ENCODE results near the gene SPAG6.

The SPAG6 gene

GRCh38 chr10:22366435-22366703 lies 21.1 kb downstream of the SPAG6 start:
- ATAC-seq (ENCODE audit: insufficient read depth, low read depth), result no peak
- no peak for TF ChIP-seq CTCF (IDR thresholded peaks at IDR 0.05; ENCODE audit: borderline replicate concordance, extremely low read depth, low read length, poor library complexity, severe bottlenecking)
- no peak for TF ChIP-seq EZH2 (IDR thresholded peaks at IDR 0.05; ENCODE audit: borderline replicate concordance, low read depth, low read length, severe bottlenecking)

GRCh38 chr10:22366771-22367170 lies 21.5 kb downstream of the SPAG6 start:
- no peak overlapping the region for H3K4me2 ChIP-seq (ENCODE audit: insufficient read depth, low read length)
- H3K4me3 ChIP-seq (ENCODE audit: low read depth in 1 of 2, low read length in 2 of 2), result no peak overlapping the region
- no peaks in the 10 kb centered on the region for H3K27me3 ChIP-seq (ENCODE audit: insufficient read depth, low read length, poor library complexity)
- H3K9me3 ChIP-seq (ENCODE audit: insufficient read depth, low read length, severe bottlenecking), result no peaks in the 10 kb centered on the region
- no peak for TF ChIP-seq EZH2 (IDR thresholded peaks at IDR 0.05; ENCODE audit: borderline replicate concordance, low read depth, low read length, severe bottlenecking)
- no peak for TF ChIP-seq CTCF (IDR thresholded peaks at IDR 0.05; ENCODE audit: borderline replicate concordance, extremely low read depth, low read length, poor library complexity, severe bottlenecking)
- no peaks in the 10 kb centered on the region for H3K36me3 ChIP-seq (ENCODE audit: insufficient read depth, low read length)
- H3K4me1 ChIP-seq (ENCODE audit: insufficient read depth, low read length), result peaks cover 15% of the 10 kb centered on the region
- H3K27ac ChIP-seq (ENCODE audit: low read length), result no peak overlapping the region
- no peaks in the 10 kb centered on the region for H3K79me2 ChIP-seq (ENCODE audit: insufficient read depth, low read length)
- DNase-seq (no peak), ATAC-seq (ENCODE audit: insufficient read depth, low read depth) (no peak)
- no peak overlapping the region for H3K9ac ChIP-seq (ENCODE audit: low read depth, low read length)
- H4K20me1 ChIP-seq (ENCODE audit: insufficient read depth, low read length), result no peaks in the 10 kb centered on the region
- no peak overlapping the region for H2AFZ ChIP-seq (ENCODE audit: low read depth, low read length)

More at GRCh38 chr10:22366435-22366703, 21.1 kb downstream of the SPAG6 start:
- no peaks in the 10 kb centered on the region for H4K20me1 ChIP-seq (ENCODE audit: insufficient read depth, low read length)
- DNase-seq, result no peak
- no peaks in the 10 kb centered on the region for H3K9me3 ChIP-seq (ENCODE audit: insufficient read depth, low read length, severe bottlenecking)
- no peaks in the 10 kb centered on the region for H3K36me3 ChIP-seq (ENCODE audit: insufficient read depth, low read length)
- no peak overlapping the region for H3K4me3 ChIP-seq (ENCODE audit: low read depth in 1 of 2, low read length in 2 of 2)
- peaks cover 15% of the 10 kb centered on the region for H3K4me1 ChIP-seq (ENCODE audit: insufficient read depth, low read length)
- no peaks in the 10 kb centered on the region for H3K79me2 ChIP-seq (ENCODE audit: insufficient read depth, low read length)
- no peak overlapping the region for H2AFZ ChIP-seq (ENCODE audit: low read depth, low read length)
- H3K9ac ChIP-seq (ENCODE audit: low read depth, low read length), result no peak overlapping the region
- H3K27me3 ChIP-seq (ENCODE audit: insufficient read depth, low read length, poor library complexity), result no peaks in the 10 kb centered on the region
- H3K27ac ChIP-seq (ENCODE audit: low read length), result no peak overlapping the region
- H3K4me2 ChIP-seq (ENCODE audit: insufficient read depth, low read length), result no peak overlapping the region

- no peak overlapping the region for H3K4me3 ChIP-seq (ENCODE audit: low read depth in 1 of 2, low read length in 2 of 2)
- TF ChIP-seq CTCF (IDR thresholded peaks at IDR 0.05; ENCODE audit: borderline replicate concordance, extremely low read depth, low read length, poor library complexity, severe bottlenecking) (no peak), EZH2 (IDR thresholded peaks at IDR 0.05; ENCODE audit: borderline replicate concordance, low read depth, low read length, severe bottlenecking) (no peak)
- DNase-seq, result no peak
- no peak for ATAC-seq (ENCODE audit: insufficient read depth, low read depth)
- H2AFZ ChIP-seq (ENCODE audit: low read depth, low read length), result no peak overlapping the region
- H3K4me2 ChIP-seq (ENCODE audit: insufficient read depth, low read length), result no peak overlapping the region
- no peak overlapping the region for H3K9ac ChIP-seq (ENCODE audit: low read depth, low read length)
- no peaks in the 10 kb centered on the region for H3K36me3 ChIP-seq (ENCODE audit: insufficient read depth, low read length)
- H3K27ac ChIP-seq (ENCODE audit: low read length), result no peak overlapping the region
- no peaks in the 10 kb centered on the region for H3K79me2 ChIP-seq (ENCODE audit: insufficient read depth, low read length)
- H3K4me1 ChIP-seq (ENCODE audit: insufficient read depth, low read length), result peaks cover 15% of the 10 kb centered on the region
- no peaks in the 10 kb centered on the region for H4K20me1 ChIP-seq (ENCODE audit: insufficient read depth, low read length)
- no peaks in the 10 kb centered on the region for H3K27me3 ChIP-seq (ENCODE audit: insufficient read depth, low read length, poor library complexity)
- H3K9me3 ChIP-seq (ENCODE audit: insufficient read depth, low read length, severe bottlenecking), result no peaks in the 10 kb centered on the region
Observed at GRCh38 chr10:22367471-22367870, 22.2 kb downstream of the SPAG6 start.

GRCh38 chr10:22368402-22368801 lies 23.1 kb downstream of the SPAG6 start:
- no peaks in the 10 kb centered on the region for H3K36me3 ChIP-seq (ENCODE audit: insufficient read depth, low read length)
- no peaks in the 10 kb centered on the region for H3K79me2 ChIP-seq (ENCODE audit: insufficient read depth, low read length)
- DNase-seq (no peak), ATAC-seq (ENCODE audit: insufficient read depth, low read depth) (no peak)
- no peaks in the 10 kb centered on the region for H3K27me3 ChIP-seq (ENCODE audit: insufficient read depth, low read length, poor library complexity)
- no peaks in the 10 kb centered on the region for H3K9me3 ChIP-seq (ENCODE audit: insufficient read depth, low read length, severe bottlenecking)
- peaks cover 15% of the 10 kb centered on the region for H3K4me1 ChIP-seq (ENCODE audit: insufficient read depth, low read length)
- TF ChIP-seq CTCF (IDR thresholded peaks at IDR 0.05; ENCODE audit: borderline replicate concordance, extremely low read depth, low read length, poor library complexity, severe bottlenecking), result no peak
- no peak for TF ChIP-seq EZH2 (IDR thresholded peaks at IDR 0.05; ENCODE audit: borderline replicate concordance, low read depth, low read length, severe bottlenecking)
- no peak overlapping the region for H2AFZ ChIP-seq (ENCODE audit: low read depth, low read length)
- H3K9ac ChIP-seq (ENCODE audit: low read depth, low read length), result no peak overlapping the region
- H3K27ac ChIP-seq (ENCODE audit: low read length), result no peak overlapping the region
- no peak overlapping the region for H3K4me3 ChIP-seq (ENCODE audit: low read depth in 1 of 2, low read length in 2 of 2)
- no peaks in the 10 kb centered on the region for H4K20me1 ChIP-seq (ENCODE audit: insufficient read depth, low read length)
- no peak overlapping the region for H3K4me2 ChIP-seq (ENCODE audit: insufficient read depth, low read length)
